Gastrocnemius medialis (tissue), 4 donors: Measurements from ENCODE around the gene PNPO. TPM values are rescaled to one million over a fixed set of nuclear protein-coding genes. Genes with fewer than 3 reads are reported as not detected.
"Not testable (repeated sequence)": the region's sequence is repeated elsewhere in the genome, so short reads cannot be mapped to it uniquely, and the experiment has no call there.

ENCODE experiments used
- ATAC-seq, 2 donors: fragments of 150-250 bp; one replicate each; pipeline ENCODE4 v1.9.1; 2016
- DNase-seq, 2 donors: peaks; one replicate each; pipeline ENCODE4 v3.0.0-alpha.2; 2019
- H3K27ac ChIP-seq, 4 donors: fragments of 200-600 bp; sonication (generic); 1 replicate in 1 of 4; 2 replicates in 3 of 4; pipeline ENCODE4 v1.5.1; 2016 to 2018; ENCODE audit warnings: mild to moderate bottlenecking in 2 of 4, moderate library complexity in 1 of 4
- H3K27me3 ChIP-seq, 3 donors: fragments of 200-600 bp; sonication (generic) in 2 of 3; 1 replicate in 1 of 3; 2 replicates in 2 of 3; pipeline versions ENCODE4 v1.5.1 to v1.6.0; 2016 to 2019; ENCODE audit warnings: mild to moderate bottlenecking in 1 of 3, moderate library complexity in 1 of 3
- H3K36me3 ChIP-seq, 2 donors: fragments of 200-600 bp; sonication (generic) in 1 of 2; one replicate each; pipeline ENCODE4 v1.5.1; 2017 to 2018
- H3K4me1 ChIP-seq, 2 donors: fragments of 200-600 bp; sonication (generic) in 1 of 2; one replicate each; pipeline ENCODE4 v1.5.1; 2016 to 2017; ENCODE audit warnings: mild to moderate bottlenecking in 2 of 2
- H3K4me3 ChIP-seq, 4 donors: fragments of 200-600 bp; sonication (generic) in 3 of 4; 1 replicate in 1 of 4; 2 replicates in 3 of 4; pipeline ENCODE4 v1.5.1; 2016 to 2019; ENCODE audit warnings: mild to moderate bottlenecking in 2 of 4
- H3K9me3 ChIP-seq, 3 donors: fragments of 200-600 bp; sonication (generic) in 2 of 3; 1 replicate in 1 of 3; 2 replicates in 2 of 3; pipeline ENCODE4 v1.5.1; 2016 to 2019
- CTCF ChIP-seq, 5 experiments: fragments of 450-650 bp in 3 of 5; fragments of 200-600 bp in 2 of 5; sonication (generic) in 2 of 5; IDR thresholded peaks in 4 of 5; conservative IDR thresholded peaks in 1 of 5; 1 replicate in 4 of 5; 2 replicates in 1 of 5; pipeline ENCODE4 v1.5.1; 2016 to 2019; ENCODE audit warnings: antibody characterized with exemption in 5 of 5, mild to moderate bottlenecking in 3 of 5, moderate library complexity in 3 of 5
- POLR2A ChIP-seq, 2 donors: fragments of 450-650 bp; IDR thresholded peaks; one replicate each; pipeline ENCODE4 v1.6.1; 2017; ENCODE audit warnings: antibody characterized with exemption in 2 of 2, mild to moderate bottlenecking in 2 of 2, moderate library complexity in 2 of 2
- in situ Hi-C, 4 donors: fragments of 200-750 bp; cut with MboI; loops; one replicate each; pipeline versions ENCODE4 v1.15.0 to v1.8.0; 2017; ENCODE audit warnings: low sequenced_read_pairs in 4 of 4
- intact Hi-C: fragments of 100-400 bp; cut with DNase I; formaldehyde crosslinking; loops from one replicate; pipeline ENCODE4 v1.15.1; 2023; ENCODE audit warnings: low total_unique reads
- total RNA-seq, 4 donors: library from RNA; depleted of rRNA; stranded (reverse); fragments of >200 nt; gene quantifications; one replicate each; pipeline versions ENCODE4 v1.1.0 to v1.2.3, GENCODE V29; 2016

Gene PNPO
- total RNA-seq, 4 donors from 2014 or later: 27.9 to 64.0 (median 41.5) TPM

GRCh38 chr17:47982645-47983390 is 41.4 kb downstream of the PNPO start:
- Histone ChIP-seq H3K27me3 (no peaks in the 10 kb centered on the region), H3K36me3 (peaks cover 0 to 53% of the 10 kb centered on the region in 2 donors), H3K4me1 (no peaks in the 10 kb centered on the region), H3K4me3 (no peak overlapping the region), H3K27ac (no peak overlapping the region), H3K9me3 (no peaks in the 10 kb centered on the region)
- DNase-seq: no peak
- in situ Hi-C loops: no loop called here
- TF ChIP-seq CTCF (IDR thresholded peaks at IDR 0.05 in 4 of 5, conservative IDR thresholded peaks at IDR 0.05 in 1 of 5): no peak
- no peak for TF ChIP-seq POLR2A (IDR thresholded peaks at IDR 0.05)
- intact Hi-C loops: no loop called here
- ATAC-seq: no peak

GRCh38 chr17:47983492-47984223 is 42.3 kb downstream of the PNPO start:
- intact Hi-C loops: no loop called here
- in situ Hi-C loops: no loop called here
- no peak for ATAC-seq

GRCh38 chr17:47986520-47986919 is 45.1 kb downstream of the PNPO start:
- Histone ChIP-seq H3K27me3 (no peaks in the 10 kb centered on the region), H3K4me3 (no peak overlapping the region), H3K9me3 (no peaks in the 10 kb centered on the region), H3K27ac (no peak overlapping the region), H3K36me3 (peaks cover 0 to 16% of the 10 kb centered on the region in 2 donors), H3K4me1 (no peaks in the 10 kb centered on the region)
- in situ Hi-C loops (no loop called here), intact Hi-C loops (no loop called here)
- DNase-seq: no peak
- ATAC-seq: no peak
- TF ChIP-seq CTCF (IDR thresholded peaks at IDR 0.05 in 4 of 5, conservative IDR thresholded peaks at IDR 0.05 in 1 of 5) (no peak), POLR2A (IDR thresholded peaks at IDR 0.05) (no peak)

More at GRCh38 chr17:47983492-47984223, 42.3 kb downstream of the PNPO start:
- no peaks in the 10 kb centered on the region for H3K27me3 ChIP-seq
- TF ChIP-seq POLR2A (IDR thresholded peaks at IDR 0.05) (no peak), CTCF (IDR thresholded peaks at IDR 0.05 in 4 of 5, conservative IDR thresholded peaks at IDR 0.05 in 1 of 5) (no peak)
- H3K9me3 ChIP-seq: no peaks in the 10 kb centered on the region
- H3K27ac ChIP-seq: no peak overlapping the region
- peaks cover 0 to 45% of the 10 kb centered on the region in 2 donors for H3K36me3 ChIP-seq
- no peak overlapping the region for H3K4me3 ChIP-seq
- DNase-seq: no peak
- H3K4me1 ChIP-seq: no peaks in the 10 kb centered on the region

- H3K36me3 ChIP-seq: peaks cover 0 to 8% of the 10 kb centered on the region in 2 donors
- H3K27ac ChIP-seq: no peak overlapping the region
- H3K4me3 ChIP-seq: no peak overlapping the region
- ATAC-seq: no peak
- no peaks in the 10 kb centered on the region for H3K27me3 ChIP-seq
- no peak for DNase-seq
- H3K4me1 ChIP-seq: no peaks in the 10 kb centered on the region
- in situ Hi-C loops (no loop called here), intact Hi-C loops (no loop called here)
- no peaks in the 10 kb centered on the region for H3K9me3 ChIP-seq
- TF ChIP-seq POLR2A (IDR thresholded peaks at IDR 0.05) (no peak), CTCF (IDR thresholded peaks at IDR 0.05 in 4 of 5, conservative IDR thresholded peaks at IDR 0.05 in 1 of 5) (no peak)
These were observed 46.0 kb downstream of the PNPO start for GRCh38 chr17:47987240-47987835.

- H3K36me3 ChIP-seq, H3K27ac ChIP-seq, in situ Hi-C loops, ATAC-seq, H3K27me3 ChIP-seq, H3K9me3 ChIP-seq, DNase-seq, H3K4me1 ChIP-seq, intact Hi-C loops, H3K4me3 ChIP-seq: not testable (repeated sequence)
These were observed 47.1 kb downstream of the PNPO start for GRCh38 chr17:47988445-47988844.
